T-helper 1 cell treated with Interleukin-12 subunit alpha and Interleukin-12 subunit beta and Interleukin-4 antibody, amounts not matched to agents 30 μg/mL and 1 μg/mL, for 36 hours (primary cell): ENCODE measurements around the gene KLRD1.

Experiments
- H3K27ac Mint-ChIP-seq: one replicate; pipeline ENCODE4 v1.8.0; 2021; ENCODE audit warnings: mild to moderate bottlenecking, mixed read lengths
- H3K27me3 Mint-ChIP-seq: one replicate; pipeline ENCODE4 v1.8.0; 2021; ENCODE audit warnings: low read depth, mixed read lengths
- H3K36me3 Mint-ChIP-seq: one replicate; pipeline ENCODE4 v1.8.0; 2021; ENCODE audit warnings: low read depth, mixed read lengths
- H3K4me1 Mint-ChIP-seq: one replicate; pipeline ENCODE4 v1.8.0; 2021; ENCODE audit warnings: low read depth, mixed read lengths
- H3K4me3 Mint-ChIP-seq: one replicate; pipeline ENCODE4 v1.8.0; 2021; ENCODE audit warnings: mild to moderate bottlenecking, moderate library complexity, mixed read lengths
- H3K9me3 Mint-ChIP-seq: one replicate; pipeline ENCODE4 v1.8.0; 2021; ENCODE audit warnings: mixed read lengths

KLRD1 gene

GRCh38 chr12:10307630-10308029 is at the start of gene KLRD1:
Gene KLRD1 (plus strand): TSS chr12:10307870. CDS start chr12:10308078, 208 bp downstream.
- H3K27ac Mint-ChIP-seq = no peak within 1 kb of the TSS
- H3K4me3 Mint-ChIP-seq = no peak within 1 kb of the TSS
- peaks cover 26% of the 10 kb centered on the region for H3K4me1 Mint-ChIP-seq
- H3K9me3 Mint-ChIP-seq = peaks cover 8% of the 10 kb centered on the region
- peaks cover 21% of the 10 kb centered on the region for H3K27me3 Mint-ChIP-seq
- H3K36me3 Mint-ChIP-seq = peaks cover 6% of the 10 kb centered on the region

- H3K36me3 Mint-ChIP-seq = no peaks in the 10 kb centered on the region
- H3K4me1 Mint-ChIP-seq = no peaks in the 10 kb centered on the region
- H3K27me3 Mint-ChIP-seq = peaks cover 34% of the 10 kb centered on the region
- no peak overlapping the region for H3K4me3 Mint-ChIP-seq
- H3K9me3 Mint-ChIP-seq = peaks cover 4% of the 10 kb centered on the region
- no peak overlapping the region for H3K27ac Mint-ChIP-seq
Measured at GRCh38 chr12:10260927-10261326, 46.7 kb upstream of the KLRD1 start.

DNA sequence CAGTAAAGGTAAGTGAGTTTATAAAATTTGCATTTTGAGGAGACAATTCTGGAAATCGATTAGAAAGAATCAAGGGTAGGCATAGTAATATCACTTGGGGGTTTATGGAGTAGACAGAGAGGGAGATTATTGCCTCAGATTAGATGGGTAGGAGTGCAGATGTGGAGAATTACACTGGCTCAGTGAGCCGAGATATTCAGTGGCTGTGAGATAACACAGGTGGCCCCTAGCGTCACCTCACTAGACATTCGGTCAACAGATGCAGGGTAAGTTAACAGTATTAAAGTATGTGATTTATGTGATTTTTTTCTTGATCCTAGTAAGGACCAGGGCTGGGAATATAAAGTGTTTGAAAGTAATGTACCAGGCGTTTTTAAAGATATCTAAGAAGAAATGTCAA is 39.6 kb upstream of the KLRD1 start:
- no peaks in the 10 kb centered on the region for H3K9me3 Mint-ChIP-seq
- no peaks in the 10 kb centered on the region for H3K36me3 Mint-ChIP-seq
- peaks cover 18% of the 10 kb centered on the region for H3K27me3 Mint-ChIP-seq
- no peaks in the 10 kb centered on the region for H3K4me1 Mint-ChIP-seq
- no peak overlapping the region for H3K27ac Mint-ChIP-seq
- H3K4me3 Mint-ChIP-seq = no peak overlapping the region

- H3K36me3 Mint-ChIP-seq = no peaks in the 10 kb centered on the region
- no peaks in the 10 kb centered on the region for H3K4me1 Mint-ChIP-seq
- H3K27me3 Mint-ChIP-seq = peaks cover 18% of the 10 kb centered on the region
- H3K27ac Mint-ChIP-seq = no peak overlapping the region
- H3K4me3 Mint-ChIP-seq = no peak overlapping the region
- H3K9me3 Mint-ChIP-seq = no peaks in the 10 kb centered on the region
Measured at GRCh38 chr12:10272467-10272866, 35.2 kb upstream of the KLRD1 start.

GRCh38 chr12:10276774-10277173 is 30.9 kb upstream of the KLRD1 start:
- no peak overlapping the region for H3K27ac Mint-ChIP-seq

DNA sequence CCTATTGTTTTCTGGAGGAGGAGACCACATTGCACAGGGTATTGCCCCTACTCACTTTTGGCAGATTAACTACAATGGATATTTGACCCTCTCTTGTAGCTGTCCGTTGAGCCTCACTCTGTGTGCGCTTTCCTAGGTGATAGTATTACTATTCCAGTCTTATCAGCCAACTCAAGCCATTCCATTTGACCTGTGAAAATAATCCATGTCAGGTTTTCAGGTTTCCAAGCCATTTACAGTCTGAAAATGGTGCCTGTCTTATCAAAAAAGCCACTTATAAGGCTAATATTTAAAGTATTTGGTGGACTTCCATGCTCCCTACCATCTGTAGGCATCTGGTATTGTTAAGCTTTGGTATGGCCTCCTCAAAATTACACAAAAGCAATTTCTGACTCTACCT is 29.6 kb upstream of the KLRD1 start:
- H3K27ac Mint-ChIP-seq = no peak overlapping the region
- H3K36me3 Mint-ChIP-seq = no peaks in the 10 kb centered on the region
- no peak overlapping the region for H3K4me3 Mint-ChIP-seq
- peaks cover 4% of the 10 kb centered on the region for H3K9me3 Mint-ChIP-seq
- H3K4me1 Mint-ChIP-seq = no peaks in the 10 kb centered on the region
- peaks cover 28% of the 10 kb centered on the region for H3K27me3 Mint-ChIP-seq

More at GRCh38 chr12:10276774-10277173, 30.9 kb upstream of the KLRD1 start:
- Mint-ChIP-seq H3K4me1 (no peaks in the 10 kb centered on the region), H3K9me3 (peaks cover 4% of the 10 kb centered on the region), H3K27me3 (peaks cover 22% of the 10 kb centered on the region), H3K36me3 (no peaks in the 10 kb centered on the region), H3K4me3 (no peak overlapping the region)

DNA sequence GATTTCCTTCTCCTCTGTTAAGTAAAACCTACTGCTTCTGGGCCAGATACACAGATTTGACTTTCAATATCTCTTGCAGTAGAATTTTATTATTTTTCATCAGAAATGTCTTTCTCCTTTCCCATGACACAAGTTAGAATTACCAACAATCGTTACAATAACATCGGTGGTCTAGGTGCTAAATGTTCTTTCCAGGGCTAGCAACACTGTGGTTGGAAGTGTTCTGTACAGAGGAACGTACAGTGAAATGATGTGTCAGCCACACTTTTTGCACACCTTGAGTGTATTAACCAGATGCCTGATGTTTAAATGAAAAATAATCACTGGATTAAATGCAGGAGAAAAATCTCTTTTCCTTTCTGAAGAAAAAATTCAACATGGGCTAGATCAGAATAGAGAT is 27.7 kb upstream of the KLRD1 start:
- Mint-ChIP-seq H3K27ac (no peak overlapping the region), H3K4me3 (no peak overlapping the region), H3K9me3 (peaks cover 4% of the 10 kb centered on the region), H3K4me1 (no peaks in the 10 kb centered on the region), H3K36me3 (no peaks in the 10 kb centered on the region), H3K27me3 (peaks cover 28% of the 10 kb centered on the region)

- Mint-ChIP-seq H3K4me3 (no peak overlapping the region), H3K27me3 (peaks cover 25% of the 10 kb centered on the region), H3K9me3 (peaks cover 4% of the 10 kb centered on the region), H3K4me1 (peaks cover 2% of the 10 kb centered on the region), H3K36me3 (no peaks in the 10 kb centered on the region), H3K27ac (no peak overlapping the region)
Measured at GRCh38 chr12:10283027-10283426, 24.6 kb upstream of the KLRD1 start.

DNA sequence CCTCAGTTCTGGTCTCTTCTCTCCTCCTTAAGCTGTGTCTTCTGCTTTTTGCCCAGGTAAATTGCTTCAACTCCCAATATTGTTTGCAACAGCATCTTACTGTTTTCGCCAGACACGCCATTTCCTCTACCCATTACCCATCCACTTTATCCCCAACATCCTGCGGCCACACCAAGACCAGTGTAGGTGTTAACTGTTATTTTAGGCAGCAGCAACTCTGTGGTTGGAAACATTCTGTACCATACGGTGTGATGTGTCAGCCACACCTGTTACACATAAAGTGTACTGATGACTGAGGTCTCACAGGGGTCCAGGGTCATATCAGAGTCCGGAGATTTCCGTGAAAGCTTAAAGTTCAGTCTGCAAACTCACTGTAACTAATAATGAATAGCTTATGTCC is 21.8 kb upstream of the KLRD1 start:
- peaks cover 2% of the 10 kb centered on the region for H3K9me3 Mint-ChIP-seq
- no peak overlapping the region for H3K4me3 Mint-ChIP-seq
- peaks cover 2% of the 10 kb centered on the region for H3K4me1 Mint-ChIP-seq
- H3K36me3 Mint-ChIP-seq = no peaks in the 10 kb centered on the region
- no peak overlapping the region for H3K27ac Mint-ChIP-seq
- H3K27me3 Mint-ChIP-seq = peaks cover 15% of the 10 kb centered on the region

GRCh38 chr12:10289005-10289754 is 18.5 kb upstream of the KLRD1 start:
- Mint-ChIP-seq H3K9me3 (no peaks in the 10 kb centered on the region), H3K27ac (no peak overlapping the region), H3K36me3 (peaks cover 4% of the 10 kb centered on the region), H3K4me1 (peaks cover 12% of the 10 kb centered on the region), H3K4me3 (no peak overlapping the region), H3K27me3 (peaks cover 17% of the 10 kb centered on the region)

DNA sequence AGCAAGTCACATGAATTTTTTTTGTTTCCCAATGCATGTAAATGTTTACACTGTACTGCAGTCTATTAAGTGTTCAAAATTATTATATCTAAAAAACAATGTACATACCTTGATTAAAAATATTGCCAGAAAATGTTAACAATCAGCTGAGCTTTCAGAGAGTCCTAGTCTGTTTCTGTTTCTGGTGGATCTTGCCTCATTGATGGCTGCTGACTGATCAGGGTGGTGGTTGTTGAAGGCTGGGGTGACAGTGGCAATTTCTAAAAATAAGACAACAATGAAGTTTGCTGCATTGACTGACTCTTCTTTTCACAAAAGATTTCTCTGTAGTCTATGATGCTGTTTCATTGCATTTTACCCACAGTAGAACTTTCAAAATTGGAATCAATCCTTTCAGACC is 16.6 kb upstream of the KLRD1 start:
- peaks cover 21% of the 10 kb centered on the region for H3K27me3 Mint-ChIP-seq
- H3K9me3 Mint-ChIP-seq = peaks cover 4% of the 10 kb centered on the region
- H3K27ac Mint-ChIP-seq = no peak overlapping the region
- peaks cover 6% of the 10 kb centered on the region for H3K36me3 Mint-ChIP-seq
- H3K4me3 Mint-ChIP-seq = no peak overlapping the region
- H3K4me1 Mint-ChIP-seq = peaks cover 10% of the 10 kb centered on the region

DNA sequence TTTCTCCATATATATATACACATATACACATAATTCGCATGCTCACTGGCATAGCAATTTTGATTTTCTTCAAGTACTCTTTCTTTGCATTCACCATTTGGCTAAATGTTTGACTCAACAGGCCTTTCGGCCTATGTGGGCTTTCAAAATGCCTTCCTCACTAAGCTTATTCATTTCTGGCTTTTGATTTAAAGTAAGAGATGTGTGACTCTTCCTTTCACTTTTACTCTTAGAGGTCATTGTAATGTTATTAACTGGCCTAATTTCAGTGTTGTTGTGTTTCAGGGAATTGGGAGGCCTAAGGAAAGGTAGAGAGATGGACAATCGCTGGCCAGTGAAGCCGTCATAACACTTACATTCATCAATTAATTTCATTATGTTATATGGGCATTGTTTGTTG is 14.5 kb upstream of the KLRD1 start:
- peaks cover 14% of the 10 kb centered on the region for H3K4me1 Mint-ChIP-seq
- H3K9me3 Mint-ChIP-seq = peaks cover 4% of the 10 kb centered on the region
- no peak overlapping the region for H3K4me3 Mint-ChIP-seq
- peaks cover 32% of the 10 kb centered on the region for H3K27me3 Mint-ChIP-seq
- peaks cover 6% of the 10 kb centered on the region for H3K36me3 Mint-ChIP-seq
- no peak overlapping the region for H3K27ac Mint-ChIP-seq

DNA sequence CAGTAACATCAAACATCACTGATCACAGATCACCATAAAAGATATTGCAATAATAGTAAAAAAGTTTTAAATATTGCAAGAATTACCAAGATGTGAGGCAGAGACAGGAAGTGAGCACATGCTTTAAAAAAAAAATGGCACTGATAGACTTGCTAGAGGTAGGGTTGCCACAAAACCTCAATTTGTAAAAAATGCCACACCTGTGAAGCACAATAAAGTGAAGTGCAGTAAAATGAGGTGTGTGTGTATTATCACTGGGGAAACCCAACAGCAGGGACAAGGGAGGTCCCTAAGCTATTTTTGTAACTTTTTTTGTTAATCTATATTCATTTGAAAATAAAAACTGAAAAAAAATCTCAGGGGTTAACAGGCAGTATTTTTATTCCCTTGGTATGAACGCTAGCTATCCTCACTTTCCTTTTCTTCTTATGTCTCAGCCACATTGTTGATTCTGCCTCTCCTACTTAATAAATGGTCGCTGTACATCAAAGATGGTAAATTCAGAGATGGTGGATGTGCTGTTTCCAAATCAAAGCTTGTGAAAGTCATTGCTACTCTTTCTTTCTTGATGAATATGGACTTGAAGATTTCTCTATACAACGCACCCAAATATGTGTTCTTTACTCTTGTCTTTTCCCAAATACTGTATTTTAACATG is 14.0 kb upstream of the KLRD1 start:
- Mint-ChIP-seq H3K27ac (no peak overlapping the region), H3K9me3 (peaks cover 4% of the 10 kb centered on the region), H3K36me3 (peaks cover 6% of the 10 kb centered on the region), H3K4me1 (peaks cover 14% of the 10 kb centered on the region), H3K27me3 (peaks cover 32% of the 10 kb centered on the region), H3K4me3 (no peak overlapping the region)

DNA sequence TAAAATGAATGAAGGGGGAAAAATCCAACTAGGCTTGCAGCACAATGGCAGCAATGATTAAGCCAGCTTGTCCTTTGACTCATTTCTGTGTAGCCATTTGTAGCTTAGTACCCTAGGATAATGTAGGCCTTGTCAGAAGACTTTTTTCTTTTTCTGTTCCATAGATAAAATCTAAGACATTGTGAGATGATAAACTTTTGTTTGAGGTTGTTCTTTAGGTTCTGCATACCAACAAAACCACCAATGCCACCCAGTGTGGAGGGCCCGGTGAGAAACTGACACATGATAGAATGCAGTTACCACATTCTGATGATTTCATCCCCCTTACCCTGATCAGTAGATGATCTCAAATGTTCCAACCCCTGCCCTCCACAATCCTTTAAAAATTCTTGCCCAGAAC is 6.6 kb upstream of the KLRD1 start:
- Mint-ChIP-seq H3K4me3 (no peak overlapping the region), H3K4me1 (peaks cover 24% of the 10 kb centered on the region), H3K27ac (no peak overlapping the region), H3K27me3 (peaks cover 18% of the 10 kb centered on the region), H3K36me3 (peaks cover 11% of the 10 kb centered on the region), H3K9me3 (peaks cover 8% of the 10 kb centered on the region)

DNA sequence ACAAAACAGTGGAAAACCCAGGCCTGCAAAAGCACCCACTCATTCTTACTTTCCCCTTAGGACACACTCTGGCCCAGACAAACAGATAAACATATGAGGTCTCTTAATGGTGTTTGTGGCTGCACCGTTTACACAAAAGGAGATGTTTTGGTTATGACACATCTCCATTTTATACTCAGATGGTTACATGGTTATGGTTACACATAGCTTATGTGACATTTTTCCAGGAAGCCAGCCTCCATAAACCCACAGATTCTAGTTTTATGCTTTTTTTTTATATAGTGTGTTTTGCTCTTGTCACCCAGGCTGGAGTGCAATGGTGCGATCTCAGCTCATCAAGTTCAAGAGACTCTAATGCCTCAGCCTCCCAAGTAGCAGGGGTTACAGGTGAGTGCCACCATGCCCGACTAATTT is 3.5 kb upstream of the KLRD1 start:
- Mint-ChIP-seq H3K9me3 (peaks cover 8% of the 10 kb centered on the region), H3K4me1 (peaks cover 26% of the 10 kb centered on the region), H3K27ac (peak overlapping the region; percentile 14), H3K36me3 (peaks cover 11% of the 10 kb centered on the region), H3K4me3 (no peak overlapping the region), H3K27me3 (peaks cover 19% of the 10 kb centered on the region)
